Left ventricle myocardium inferior (tissue), 1 donor: ENCODE measurements around the gene WASF1. TPM values are rescaled to one million over a fixed set of nuclear protein-coding genes. Genes with fewer than 3 reads are reported as not detected.

Source experiments
- DNase-seq: peaks from one replicate; pipeline ENCODE4 v3.0.0-alpha.2; 2020
- H3K27ac ChIP-seq: fragments of 200-600 bp; replicated peaks from 2 replicates; pipeline ENCODE4 v1.8.0; 2021
- H3K27me3 ChIP-seq: fragments of 200-600 bp; 2 replicates; pipeline ENCODE4 v1.8.0; 2021; ENCODE audit warnings: low read depth
- H3K36me3 ChIP-seq: fragments of 200-600 bp; 2 replicates; pipeline ENCODE4 v1.8.0; 2021
- H3K4me1 ChIP-seq: fragments of 200-600 bp; 2 replicates; pipeline ENCODE4 v1.8.0; 2021
- H3K4me3 ChIP-seq: fragments of 200-600 bp; 2 replicates; pipeline ENCODE4 v1.8.0; 2021; ENCODE audit warnings: mild to moderate bottlenecking, moderate library complexity
- H3K9me3 ChIP-seq: fragments of 200-600 bp; replicated peaks from 2 replicates; pipeline ENCODE4 v1.8.0; 2021
- intact Hi-C: fragments of 100-400 bp; cut with micrococcal nuclease; formaldehyde crosslinking; loops from one replicate; pipeline ENCODE4 v1.11.0; 2022
- total RNA-seq: library from RNA; stranded (reverse); fragmentation: NEBNext Ultra II Directional; extraction: Animal tissue kit (Norgen Biotek cat#: 25700); gene quantifications from one replicate; pipeline ENCODE4 v1.2.1, GENCODE V29; 2021
- TF ChIP-seq, protein P1 (sequence below): fragments of 200-600 bp; IDR thresholded peaks from 2 replicates; pipeline ENCODE4 v1.8.0; 2021; ENCODE audit warnings: antibody characterized with exemption, mild to moderate bottlenecking, borderline replicate concordance
- donor health status: DM: no; HTN: yes; CAD: no; lungs with severe emphysema.

Gene WASF1
- total RNA-seq, 1 donor from 2014 or later: 0.80 TPM

GRCh38 chr6:110183292-110183885 is 3.9 kb upstream of the WASF1 start:
- DNase-seq: no peak
- Histone ChIP-seq H3K9me3 (no peaks in the 10 kb centered on the region), H3K4me3 (no peak overlapping the region), H3K27ac (no peak overlapping the region), H3K27me3 (no peaks in the 10 kb centered on the region), H3K4me1 (peaks cover 82% of the 10 kb centered on the region), H3K36me3 (no peaks in the 10 kb centered on the region)
- TF ChIP-seq, protein P1, sequence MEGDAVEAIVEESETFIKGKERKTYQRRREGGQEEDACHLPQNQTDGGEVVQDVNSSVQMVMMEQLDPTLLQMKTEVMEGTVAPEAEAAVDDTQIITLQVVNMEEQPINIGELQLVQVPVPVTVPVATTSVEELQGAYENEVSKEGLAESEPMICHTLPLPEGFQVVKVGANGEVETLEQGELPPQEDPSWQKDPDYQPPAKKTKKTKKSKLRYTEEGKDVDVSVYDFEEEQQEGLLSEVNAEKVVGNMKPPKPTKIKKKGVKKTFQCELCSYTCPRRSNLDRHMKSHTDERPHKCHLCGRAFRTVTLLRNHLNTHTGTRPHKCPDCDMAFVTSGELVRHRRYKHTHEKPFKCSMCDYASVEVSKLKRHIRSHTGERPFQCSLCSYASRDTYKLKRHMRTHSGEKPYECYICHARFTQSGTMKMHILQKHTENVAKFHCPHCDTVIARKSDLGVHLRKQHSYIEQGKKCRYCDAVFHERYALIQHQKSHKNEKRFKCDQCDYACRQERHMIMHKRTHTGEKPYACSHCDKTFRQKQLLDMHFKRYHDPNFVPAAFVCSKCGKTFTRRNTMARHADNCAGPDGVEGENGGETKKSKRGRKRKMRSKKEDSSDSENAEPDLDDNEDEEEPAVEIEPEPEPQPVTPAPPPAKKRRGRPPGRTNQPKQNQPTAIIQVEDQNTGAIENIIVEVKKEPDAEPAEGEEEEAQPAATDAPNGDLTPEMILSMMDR: no peak
- intact Hi-C loops: no loop called here

DNA sequence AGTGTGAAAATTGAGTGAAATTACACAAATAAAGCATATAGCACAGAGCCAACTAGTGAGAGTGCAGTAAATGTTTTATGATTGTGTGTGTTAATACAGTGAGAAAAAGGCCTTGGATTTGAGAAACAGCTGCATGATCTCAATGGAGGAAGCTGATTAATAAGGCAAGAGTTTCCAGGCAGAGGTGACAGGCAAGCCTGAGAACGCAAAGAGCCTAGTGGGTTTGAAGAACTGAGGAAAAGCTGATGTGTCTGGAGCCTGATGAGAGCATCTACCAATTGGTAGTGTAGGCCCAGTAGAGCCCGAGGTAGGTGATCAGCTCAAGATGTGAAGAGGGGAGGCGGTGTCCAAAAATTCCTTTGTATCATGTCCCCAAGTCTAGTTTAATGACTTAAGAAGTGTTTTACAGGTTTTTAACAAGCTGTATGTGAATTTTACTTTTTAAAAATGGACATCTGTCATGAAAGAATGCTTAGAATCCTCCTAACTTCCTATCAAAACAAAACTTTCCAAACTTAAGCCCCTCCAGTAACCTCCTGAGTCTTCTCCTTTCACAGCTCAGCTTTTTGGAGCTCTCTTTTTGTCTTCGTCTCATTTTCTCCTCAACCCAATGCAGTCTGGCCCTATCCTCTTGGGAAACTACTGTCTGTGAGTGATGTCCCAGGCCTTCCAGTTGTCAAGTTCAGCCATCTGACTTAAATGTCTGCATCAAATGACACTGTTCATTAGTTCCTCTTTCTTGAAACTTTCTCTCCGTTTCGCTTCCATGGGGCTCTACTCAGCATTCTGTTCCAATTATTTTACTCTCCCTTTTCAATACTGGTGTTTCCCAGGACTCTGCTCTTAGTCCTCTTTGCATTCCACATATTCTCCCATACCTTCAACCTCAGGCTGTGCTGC is 1.9 kb upstream of the WASF1 start:
- H3K4me3 ChIP-seq: peak overlapping the region; percentile 94
- TF ChIP-seq, protein P1: no peak
- H3K9me3 ChIP-seq: no peaks in the 10 kb centered on the region
- intact Hi-C loops: no loop called here
- DNase-seq: no peak
- peaks cover 74% of the 10 kb centered on the region for H3K4me1 ChIP-seq
- no peaks in the 10 kb centered on the region for H3K36me3 ChIP-seq
- H3K27me3 ChIP-seq: no peaks in the 10 kb centered on the region
- peak overlapping the region; percentile 91 for H3K27ac ChIP-seq

- peak within 1 kb of the TSS; percentile 94 for H3K4me3 ChIP-seq
- intact Hi-C loops: no loop called here
- H3K9me3 ChIP-seq: no peaks in the 10 kb centered on the region
- TF ChIP-seq, protein P1: no peak
- H3K4me1 ChIP-seq: peaks cover 66% of the 10 kb centered on the region
- H3K36me3 ChIP-seq: no peaks in the 10 kb centered on the region
- peak within 1 kb of the TSS; percentile 91 for H3K27ac ChIP-seq
- peak; percentile 49 for DNase-seq
- no peaks in the 10 kb centered on the region for H3K27me3 ChIP-seq
These were observed 948 bp upstream of the WASF1 start, which contains the start of gene CDC40 for GRCh38 chr6:110180228-110181008. Gene CDC40, plus strand, starts transcription at chr6:110180427. Its CDS starts 18 bp downstream, at chr6:110180445.

DNA sequence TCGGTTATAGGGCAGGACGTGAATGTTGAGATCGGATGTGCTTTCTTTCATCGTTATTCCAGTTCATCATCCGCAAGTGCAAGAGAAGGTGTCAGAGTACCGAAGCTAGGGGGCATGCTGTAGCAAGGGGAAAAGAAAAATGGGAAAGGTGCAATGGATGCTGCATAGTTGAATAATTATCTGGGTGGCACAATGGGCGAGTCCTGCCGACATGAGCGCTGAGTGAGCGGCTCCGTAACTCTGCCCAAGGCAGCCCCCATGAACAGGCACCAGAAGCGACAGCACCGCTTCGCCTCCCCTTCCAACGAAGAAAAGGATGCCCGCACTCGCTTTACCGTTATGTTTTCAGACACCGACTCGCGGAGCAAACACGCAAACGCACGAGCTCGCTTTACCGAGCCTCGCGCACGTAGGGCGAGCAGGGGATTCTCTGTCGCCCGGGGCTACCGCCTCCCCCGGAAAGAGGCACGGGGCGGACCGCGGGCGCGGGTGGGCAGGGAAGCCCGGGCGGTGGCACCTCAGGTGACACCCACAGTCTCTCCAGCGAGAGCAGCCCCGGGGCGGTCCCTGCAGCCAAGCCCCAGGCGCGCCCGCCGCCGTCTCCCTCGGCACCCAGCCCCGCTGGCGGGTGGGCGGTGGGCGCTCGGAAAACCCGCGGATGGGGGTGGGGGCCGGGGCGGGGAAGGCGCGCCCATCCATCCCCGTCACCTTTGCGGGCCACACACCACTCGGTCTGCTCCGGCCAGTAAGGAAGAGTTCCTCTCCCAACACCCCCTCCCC is 654 bp downstream of the WASF1 start:
- TF ChIP-seq, protein P1: peak; percentile 73
- H3K9me3 ChIP-seq: no peaks in the 10 kb centered on the region
- peak; percentile 15 for DNase-seq
- no peaks in the 10 kb centered on the region for H3K27me3 ChIP-seq
- peak overlapping the region; percentile 94 for H3K4me3 ChIP-seq
- intact Hi-C loops: loop anchor here (5.0 kb wide), 1 partner anchor 213 kb away; no protein-coding TSS in a partner anchor
- peak overlapping the region; percentile 91 for H3K27ac ChIP-seq
- H3K4me1 ChIP-seq: peaks cover 54% of the 10 kb centered on the region
- H3K36me3 ChIP-seq: no peaks in the 10 kb centered on the region
